Chondrocyte (in vitro differentiated cells): ENCODE data around the gene DDX17. TPM values are rescaled to one million over a fixed set of nuclear protein-coding genes. Genes with fewer than 3 reads are reported as not detected.
A peak's percentile ranks its signal among the peaks of the same experiment; 100 is the strongest.

Experiments
- DNase-seq: peaks from one replicate; pipeline ENCODE4 v3.0.0; 2021; ENCODE audit warnings: mixed read lengths, low spot score
- H3K27ac Mint-ChIP-seq: one replicate; pipeline ENCODE4 v1.8.0; 2021; ENCODE audit warnings: mild to moderate bottlenecking, moderate library complexity, mixed read lengths; ENCODE audit not compliant: unreplicated experiment
- H3K27me3 Mint-ChIP-seq: 2 replicates; pipeline ENCODE4 v1.8.0; 2021; ENCODE audit warnings: low read depth, mixed read lengths
- H3K36me3 Mint-ChIP-seq: 2 replicates; pipeline ENCODE4 v1.8.0; 2021; ENCODE audit warnings: low read depth, mixed read lengths
- H3K4me1 Mint-ChIP-seq: 2 replicates; pipeline ENCODE4 v1.8.0; 2021; ENCODE audit warnings: low read depth, mild to moderate bottlenecking, mixed read lengths
- H3K4me3 Mint-ChIP-seq: one replicate; pipeline ENCODE4 v1.8.0; 2021; ENCODE audit warnings: mild to moderate bottlenecking, moderate library complexity, mixed read lengths; ENCODE audit not compliant: unreplicated experiment
- H3K9me3 Mint-ChIP-seq: 2 replicates; pipeline ENCODE4 v1.8.0; 2021; ENCODE audit warnings: low read depth, mixed read lengths
- CTCF ChIP-seq: fragments of 200-600 bp; sonication (generic); IDR thresholded peaks from 2 replicates; pipeline ENCODE4 v1.5.0; 2021; ENCODE audit warnings: antibody characterized with exemption, mild to moderate bottlenecking, moderate library complexity
- total RNA-seq: library from RNA; stranded (reverse); gene quantifications from 3 replicates; pipeline ENCODE4 v1.2.1, GENCODE V29; 2021

Gene DDX17
- total RNA-seq, 1 donor from 2014 or later, result 321 TPM

GRCh38 chr22:38503021-38503420 is 3.1 kb downstream of the DDX17 start:
- Mint-ChIP-seq H3K9me3 (no peaks in the 10 kb centered on the region), H3K27ac (peak overlapping the region; percentile 77), H3K4me1 (peaks cover 46% of the 10 kb centered on the region), H3K4me3 (peak overlapping the region; percentile 97), H3K36me3 (peaks cover 34% of the 10 kb centered on the region), H3K27me3 (no peaks in the 10 kb centered on the region)
- no peak for TF ChIP-seq CTCF
- DNase-seq, result no peak

GRCh38 chr22:38501797-38502672 is 4.1 kb downstream of the DDX17 start:
- Mint-ChIP-seq H3K4me1 (peaks cover 44% of the 10 kb centered on the region), H3K27me3 (no peaks in the 10 kb centered on the region), H3K4me3 (no peak overlapping the region), H3K36me3 (peaks cover 37% of the 10 kb centered on the region), H3K9me3 (no peaks in the 10 kb centered on the region), H3K27ac (peak overlapping the region; percentile 77)
- no peak for TF ChIP-seq CTCF
- no peak for DNase-seq

DNA sequence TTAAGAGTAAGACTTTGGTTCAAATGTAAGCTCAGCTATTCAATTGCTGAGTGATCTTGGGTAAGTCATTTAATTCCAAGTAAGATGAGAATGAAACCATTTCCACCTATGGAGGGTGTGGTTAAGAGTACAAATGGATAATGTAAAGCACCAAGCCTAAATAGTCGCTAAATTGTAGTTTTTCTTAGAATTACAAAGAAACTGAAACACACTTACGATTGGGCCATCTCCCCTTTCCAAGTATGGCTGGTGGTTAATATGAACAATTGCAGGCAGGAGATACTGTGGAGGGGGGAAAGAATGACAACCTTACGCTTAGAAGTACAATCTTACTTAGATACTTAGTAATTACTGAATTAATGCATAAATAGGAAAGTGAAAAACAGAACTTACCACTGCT is 8.2 kb downstream of the DDX17 start:
- H3K27ac Mint-ChIP-seq, result no peak overlapping the region
- peaks cover 49% of the 10 kb centered on the region for H3K36me3 Mint-ChIP-seq
- H3K4me1 Mint-ChIP-seq, result peaks cover 52% of the 10 kb centered on the region

GRCh38 chr22:38494939-38495338 is 11.2 kb downstream of the DDX17 start:
- Mint-ChIP-seq H3K4me1 (peaks cover 46% of the 10 kb centered on the region), H3K4me3 (no peak overlapping the region), H3K36me3 (peaks cover 57% of the 10 kb centered on the region), H3K9me3 (no peaks in the 10 kb centered on the region), H3K27ac (peak overlapping the region; percentile 81), H3K27me3 (no peaks in the 10 kb centered on the region)
- DNase-seq, result no peak
- peak; percentile 43 for TF ChIP-seq CTCF

More for the DNA sequence above, 8.2 kb downstream of the DDX17 start:
- H3K27me3 Mint-ChIP-seq, result no peaks in the 10 kb centered on the region
- H3K4me3 Mint-ChIP-seq, result no peak overlapping the region
- no peak for DNase-seq
- H3K9me3 Mint-ChIP-seq, result no peaks in the 10 kb centered on the region
- TF ChIP-seq CTCF, result no peak

- no peak overlapping the region for H3K4me3 Mint-ChIP-seq
- TF ChIP-seq CTCF, result no peak
- H3K27me3 Mint-ChIP-seq, result no peaks in the 10 kb centered on the region
- DNase-seq, result no peak
- peaks cover 60% of the 10 kb centered on the region for H3K36me3 Mint-ChIP-seq
- H3K27ac Mint-ChIP-seq, result peak overlapping the region; percentile 81
- H3K9me3 Mint-ChIP-seq, result no peaks in the 10 kb centered on the region
- peaks cover 46% of the 10 kb centered on the region for H3K4me1 Mint-ChIP-seq
Observed at GRCh38 chr22:38494498-38494897, 11.6 kb downstream of the DDX17 start.
